Rectal smooth muscle tissue (tissue), 1 donor: ENCODE results near the gene A4GALT.

ENCODE experiments used
- H3K27ac ChIP-seq: one replicate; pipeline ENCODE4 v1.7.0; 2013; ENCODE audit warnings: low read depth, low read length, inconsistent platforms
- H3K27me3 ChIP-seq: one replicate; pipeline ENCODE4 v1.7.0; 2013; ENCODE audit warnings: low read length; ENCODE audit not compliant: control insufficient read depth, insufficient read depth
- H3K36me3 ChIP-seq: one replicate; pipeline ENCODE4 v1.7.0; 2013; ENCODE audit warnings: low read length; ENCODE audit not compliant: control insufficient read depth, insufficient read depth
- H3K4me1 ChIP-seq: one replicate; pipeline ENCODE4 v1.7.0; 2013; ENCODE audit warnings: low read length; ENCODE audit not compliant: control insufficient read depth, insufficient read depth
- H3K4me3 ChIP-seq: one replicate; pipeline ENCODE4 v1.7.0; 2013; ENCODE audit warnings: low read length
- H3K9ac ChIP-seq: one replicate; pipeline ENCODE4 v1.7.0; 2013; ENCODE audit warnings: low read length

The A4GALT gene

GRCh38 chr22:42646569-42647525 is 73.8 kb downstream of the A4GALT start:
- peak overlapping the region; percentile 84 for H3K27ac ChIP-seq
- no peaks in the 10 kb centered on the region for H3K36me3 ChIP-seq
- H3K9ac ChIP-seq, result peak overlapping the region; percentile 27
- H3K4me1 ChIP-seq, result peaks cover 39% of the 10 kb centered on the region
- H3K4me3 ChIP-seq, result peak overlapping the region; percentile 49
- no peaks in the 10 kb centered on the region for H3K27me3 ChIP-seq

GRCh38 chr22:42645938-42646568 is 74.6 kb downstream of the A4GALT start:
- H3K4me1 ChIP-seq, result peaks cover 39% of the 10 kb centered on the region
- peak overlapping the region; percentile 49 for H3K4me3 ChIP-seq

GRCh38 chr22:42645341-42645937 is 75.2 kb downstream of the A4GALT start:
- Histone ChIP-seq H3K36me3 (no peaks in the 10 kb centered on the region), H3K9ac (peak overlapping the region; percentile 74), H3K4me3 (peak overlapping the region; percentile 49), H3K27ac (peak overlapping the region; percentile 84), H3K4me1 (peaks cover 39% of the 10 kb centered on the region), H3K27me3 (no peaks in the 10 kb centered on the region)

More at GRCh38 chr22:42645938-42646568, 74.6 kb downstream of the A4GALT start:
- no peaks in the 10 kb centered on the region for H3K27me3 ChIP-seq
- no peaks in the 10 kb centered on the region for H3K36me3 ChIP-seq
- peak overlapping the region; percentile 84 for H3K27ac ChIP-seq
- peak overlapping the region; percentile 27 for H3K9ac ChIP-seq

GRCh38 chr22:42644422-42645340 is 76.0 kb downstream of the A4GALT start:
- H3K4me3 ChIP-seq, result peak overlapping the region; percentile 49
- peak overlapping the region; percentile 74 for H3K9ac ChIP-seq
- H3K4me1 ChIP-seq, result peaks cover 39% of the 10 kb centered on the region
- H3K27me3 ChIP-seq, result no peaks in the 10 kb centered on the region
- H3K36me3 ChIP-seq, result no peaks in the 10 kb centered on the region
- H3K27ac ChIP-seq, result peak overlapping the region; percentile 84

GRCh38 chr22:42643634-42644421 is 76.8 kb downstream of the A4GALT start:
- no peak overlapping the region for H3K9ac ChIP-seq
- no peaks in the 10 kb centered on the region for H3K27me3 ChIP-seq
- H3K4me1 ChIP-seq, result peaks cover 39% of the 10 kb centered on the region
- no peak overlapping the region for H3K4me3 ChIP-seq
- peak overlapping the region; percentile 84 for H3K27ac ChIP-seq
- no peaks in the 10 kb centered on the region for H3K36me3 ChIP-seq

GRCh38 chr22:42642806-42643633 is 77.7 kb downstream of the A4GALT start:
- no peak overlapping the region for H3K27ac ChIP-seq
- no peaks in the 10 kb centered on the region for H3K36me3 ChIP-seq
- H3K9ac ChIP-seq, result no peak overlapping the region
- H3K4me3 ChIP-seq, result no peak overlapping the region
- H3K4me1 ChIP-seq, result peaks cover 34% of the 10 kb centered on the region
- no peaks in the 10 kb centered on the region for H3K27me3 ChIP-seq
